ENCODE measurements around the gene TMEM91. TPM values are rescaled to one million over a fixed set of nuclear protein-coding genes. Genes with fewer than 3 reads are reported as not detected.
A peak's percentile ranks its signal among the peaks of the same experiment; 100 is the strongest.

TMEM91 gene
- total and polyA plus RNA-seq, 9 of the 15 experiments (the other 6 are each of a cell fraction or from before 2014, with no cell fraction given): 1.2 to 5.2 (median 2.7) TPM

GRCh38 chr19:41353466-41354342, 22.6 kb upstream of the TMEM91 start, which contains the start of gene TGFB1 (continued):
- TF ChIP-seq RREB1 (CRISPR knock-in tag; IDR thresholded peaks at IDR 0.05) (no peak), RFX7 (CRISPR knock-in tag; IDR thresholded peaks at IDR 0.05) (no peak), HES1 (IDR thresholded peaks at IDR 0.05; ENCODE audit: low read depth) (no peak), ZBTB43 (CRISPR knock-in tag; IDR thresholded peaks at IDR 0.05) (no peak), FOXA3 (CRISPR knock-in tag; conservative IDR thresholded peaks at IDR 0.05 in 1 of 2, IDR thresholded peaks at IDR 0.05 in 1 of 2) (0 out of 4 replicates have a peak, but pooled peaks of 1 of the 2 experiments have one; percentile 24), L3MBTL2 (IDR thresholded peaks at IDR 0.05) (peak; percentile 92), RNF2 (IDR thresholded peaks at IDR 0.05) (peak; percentile 42; the same call in 1 of the 2 replicates), FOXJ2 (tag; IDR thresholded peaks at IDR 0.05) (no peak), MYNN (IDR thresholded peaks at IDR 0.05) (0 out of 2 replicates have a peak, but pooled peaks have one; percentile 24), MYNN (CRISPR knock-in tag; IDR thresholded peaks at IDR 0.05) (no peak), GTF2A2 (tag; IDR thresholded peaks at IDR 0.05) (no peak), XRCC5 (IDR thresholded peaks at IDR 0.05; ENCODE audit: low read depth, low read length) (peak; percentile 64; the same call in 1 of the 2 replicates), U2AF2 (optimal IDR thresholded peaks at IDR 0.05; ENCODE audit: low read depth, low read length) (no peak), ZNF511 (CRISPR knock-in tag; IDR thresholded peaks at IDR 0.05) (no peak), SNAPC5 (CRISPR knock-in tag; IDR thresholded peaks at IDR 0.05) (no peak), ZNF232 (CRISPR knock-in tag; IDR thresholded peaks at IDR 0.05) (no peak), GTF2E2 (tag; IDR thresholded peaks at IDR 0.05) (no peak), CHD4 (IDR thresholded peaks at IDR 0.05; ENCODE audit: insufficient read depth, insufficient replicate concordance, low read depth, low read length, poor library complexity, severe bottlenecking) (no peak)

All from K562 (cell line).